SU-DHL-6 (cell line): ENCODE data around the gene CLEC1A.

Experiments
- H2AFZ ChIP-seq: fragments of 200-600 bp; sonication (generic); 2 replicates; pipeline ENCODE4 v1.6.1; 2014; ENCODE audit warnings: low read depth, mild to moderate bottlenecking, moderate library complexity, mixed read lengths, antibody characterized with exemption, low read length; ENCODE audit not compliant: severe bottlenecking
- H3F3A ChIP-seq: fragments of 200-600 bp; shearing (Covaris generic); 2 replicates; pipeline ENCODE4 v1.6.0; 2016; ENCODE audit warnings: antibody characterized with exemption, mild to moderate bottlenecking; ENCODE audit not compliant: insufficient read depth
- H3K27ac ChIP-seq: fragments of 200-600 bp; sonication (generic); 2 replicates; pipeline ENCODE4 v1.5.1; 2016; ENCODE audit warnings: low read depth, mild to moderate bottlenecking, low read length, moderate library complexity, mixed read lengths
- H3K27me3 ChIP-seq: fragments of 200-600 bp; sonication (generic), shearing (Covaris generic); 2 replicates; pipeline ENCODE4 v1.6.0; 2014; ENCODE audit warnings: mild to moderate bottlenecking, low read length
- H3K36me3 ChIP-seq: fragments of 200-600 bp; sonication (generic); 2 replicates; pipeline ENCODE4 v1.6.1; 2014; ENCODE audit warnings: mild to moderate bottlenecking, low read length, mixed read lengths
- H3K4me2 ChIP-seq: fragments of 300-600, 200-600 bp; shearing (Covaris generic), sonication (generic); 2 replicates; pipeline ENCODE4 v1.6.0; 2014; ENCODE audit warnings: low read length, low read depth, mild to moderate bottlenecking; ENCODE audit not compliant: poor library complexity, severe bottlenecking
- H3K4me3 ChIP-seq: fragments of 200-600 bp; sonication (generic); 2 replicates; pipeline ENCODE4 v1.5.1; 2014; ENCODE audit warnings: antibody characterized with exemption, low read length, mild to moderate bottlenecking, mixed read lengths; ENCODE audit not compliant: insufficient read depth, poor library complexity, severe bottlenecking
- H3K79me2 ChIP-seq: fragments of 200-600 bp; sonication (generic); 2 replicates; pipeline ENCODE4 v1.6.1; 2014; ENCODE audit warnings: mild to moderate bottlenecking, low read length, moderate library complexity; ENCODE audit not compliant: insufficient read depth
- H3K9ac ChIP-seq: fragments of 200-600 bp; sonication (generic); 2 replicates; pipeline ENCODE4 v1.7.0; 2014; ENCODE audit warnings: mild to moderate bottlenecking, low read length
- H3K9me2 ChIP-seq: fragments of 200-600 bp; sonication (generic); replicated peaks from 2 replicates; pipeline ENCODE4 v1.6.1; 2014; ENCODE audit warnings: low read length; ENCODE audit not compliant: insufficient read depth
- H3K9me3 ChIP-seq: fragments of 200-600 bp; sonication (generic); 2 replicates; pipeline ENCODE4 v1.6.1; 2014; ENCODE audit warnings: low read length, mixed read lengths; ENCODE audit not compliant: insufficient read depth
- H4K20me1 ChIP-seq: fragments of 200-600 bp; sonication (generic); 2 replicates; pipeline ENCODE4 v1.6.1; 2014; ENCODE audit warnings: low read depth, mild to moderate bottlenecking, antibody characterized with exemption, low read length, moderate library complexity, mixed read lengths
- CTCF ChIP-seq: fragments of 200-600 bp; sonication (generic); IDR thresholded peaks from one replicate; pipeline ENCODE4 v1.5.1; 2017; ENCODE audit warnings: antibody characterized with exemption, mild to moderate bottlenecking, low read length, moderate library complexity; ENCODE audit not compliant: insufficient read depth, poor library complexity, severe bottlenecking
- EZH2phosphoT487 ChIP-seq: fragments of 200-600 bp; sonication (generic), shearing (Covaris generic); conservative IDR thresholded peaks from 2 replicates; pipeline ENCODE4 v1.6.1; 2018; ENCODE audit warnings: mild to moderate bottlenecking, antibody characterized with exemption, low read length, moderate library complexity, mixed read lengths

CLEC1A gene

DNA sequence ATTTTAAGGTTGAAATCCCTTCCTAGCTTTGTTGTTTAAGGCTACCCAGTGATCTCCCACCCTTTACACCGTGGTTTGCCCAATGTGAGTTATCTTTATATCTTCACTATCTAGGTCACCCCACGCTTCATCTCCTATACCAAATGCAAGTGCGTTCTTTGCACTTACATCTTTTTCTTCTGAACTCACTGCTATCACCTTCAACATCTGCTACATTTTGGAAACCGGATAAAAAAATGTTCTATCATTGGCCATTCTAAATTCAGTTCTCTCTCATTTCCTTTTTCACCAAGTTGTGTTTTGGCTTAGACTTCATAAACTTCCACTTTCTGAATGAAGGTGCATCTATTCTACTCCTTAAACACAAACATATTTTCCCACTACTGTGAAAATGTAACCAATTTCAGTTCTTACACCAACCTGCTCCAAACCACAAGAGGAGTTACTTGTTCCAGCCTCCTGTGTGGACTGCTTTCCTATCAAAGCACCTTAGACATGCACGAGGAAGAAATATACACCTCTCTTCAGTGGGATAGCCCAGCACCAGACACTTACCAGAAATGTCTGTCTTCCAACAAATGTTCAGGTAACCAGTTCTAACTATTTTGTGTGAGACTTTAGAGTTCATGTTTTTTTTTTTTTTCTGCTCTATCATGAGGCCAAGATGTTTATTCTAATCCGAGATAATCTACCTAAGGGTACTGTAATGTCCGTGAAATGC is 46.4 kb downstream of the CLEC1A start:
- no peak overlapping the region for H3K4me3 ChIP-seq
- H3K9ac ChIP-seq, result no peak overlapping the region
- H2AFZ ChIP-seq, result no peak overlapping the region
- no peaks in the 10 kb centered on the region for H3K9me3 ChIP-seq
- H3K79me2 ChIP-seq, result no peaks in the 10 kb centered on the region
- H3K36me3 ChIP-seq, result no peaks in the 10 kb centered on the region
- H3K9me2 ChIP-seq, result no peaks in the 10 kb centered on the region
- no peaks in the 10 kb centered on the region for H4K20me1 ChIP-seq
- TF ChIP-seq CTCF (no peak), EZH2phosphoT487 (no peak)
- no peaks in the 10 kb centered on the region for H3K27me3 ChIP-seq
- H3F3A ChIP-seq, result no peaks in the 10 kb centered on the region
- H3K4me2 ChIP-seq, result no peak overlapping the region
- no peak overlapping the region for H3K27ac ChIP-seq

- TF ChIP-seq EZH2phosphoT487 (no peak), CTCF (no peak)
- Histone ChIP-seq H3K9me2 (no peaks in the 10 kb centered on the region), H4K20me1 (no peaks in the 10 kb centered on the region), H3F3A (no peaks in the 10 kb centered on the region), H3K9ac (no peak overlapping the region), H3K27me3 (no peaks in the 10 kb centered on the region), H3K9me3 (no peaks in the 10 kb centered on the region), H2AFZ (no peak overlapping the region), H3K79me2 (no peaks in the 10 kb centered on the region), H3K4me3 (no peak overlapping the region), H3K27ac (no peak overlapping the region), H3K36me3 (no peaks in the 10 kb centered on the region), H3K4me2 (no peak overlapping the region)
These were observed 50.3 kb downstream of the CLEC1A start for GRCh38 chr12:10048526-10048925.

DNA sequence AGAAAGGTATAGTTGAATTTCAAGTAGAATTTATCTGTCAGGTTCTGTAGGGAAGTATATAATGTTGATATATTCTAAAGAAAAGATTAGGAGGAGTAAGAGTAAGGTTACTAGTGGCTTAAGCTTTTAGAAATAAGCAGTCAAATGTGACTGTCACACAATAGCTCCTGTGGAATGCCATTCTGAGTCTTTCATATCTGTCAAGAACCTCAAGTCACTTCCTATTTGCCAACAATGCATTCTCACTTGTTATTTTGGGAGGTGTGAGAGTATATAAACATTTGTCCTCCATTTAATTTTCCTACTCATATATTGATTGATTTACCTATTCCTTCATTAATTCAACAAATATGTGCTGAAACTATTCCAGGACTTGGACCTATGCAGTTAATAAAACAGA is 56.6 kb downstream of the CLEC1A start:
- TF ChIP-seq EZH2phosphoT487 (no peak), CTCF (no peak)
- H3K9me2 ChIP-seq, result no peaks in the 10 kb centered on the region

More for the DNA sequence above, 56.6 kb downstream of the CLEC1A start:
- no peak overlapping the region for H3K27ac ChIP-seq
- H3F3A ChIP-seq, result no peaks in the 10 kb centered on the region
- H3K27me3 ChIP-seq, result no peaks in the 10 kb centered on the region
- H3K4me2 ChIP-seq, result no peak overlapping the region
- H3K79me2 ChIP-seq, result no peaks in the 10 kb centered on the region
- no peak overlapping the region for H3K4me3 ChIP-seq
- H2AFZ ChIP-seq, result no peak overlapping the region
- no peak overlapping the region for H3K9ac ChIP-seq
- no peaks in the 10 kb centered on the region for H3K9me3 ChIP-seq
- H3K36me3 ChIP-seq, result no peaks in the 10 kb centered on the region
- H4K20me1 ChIP-seq, result no peaks in the 10 kb centered on the region
